HEK293 (cell line): ENCODE data around the gene FAM89B.

Experiments used
- CTCF ChIA-PET: fragments of 350-600 bp; formaldehyde crosslinking; extraction: SDS; loops from one replicate; lab custom pipeline; 2021; ENCODE audit warnings: antibody characterized with exemption; lab: Yijun Ruan, JAX
- POLR2A ChIA-PET: fragments of 300-600 bp; formaldehyde crosslinking; extraction: SDS; loops from one replicate; lab custom pipeline; 2020; ENCODE audit warnings: antibody characterized with exemption, inconsistent platforms; lab: Yijun Ruan, JAX
- H3K27ac ChIP-seq: fragments of 200-500 bp; sonication (Bioruptor generic); 2 replicates; pipeline ENCODE4 v1.5.1; 2014; ENCODE audit warnings: low read depth, low read length, control low read depth, inconsistent platforms; ENCODE audit errors: extremely low read depth
- H3K36me3 ChIP-seq, 2 experiments: fragments of 200-500 bp in 1 of 2; sonication (Bioruptor generic) in 1 of 2; 1 replicate in 1 of 2; 2 replicates in 1 of 2; pipeline ENCODE4 v1.5.1; 2014 to 2017; ENCODE audit warnings: inconsistent platforms in 2 of 2, low read length in 2 of 2; ENCODE audit not compliant: control insufficient read depth in 2 of 2, insufficient read depth in 1 of 2
- H3K4me1 ChIP-seq: fragments of 200-500 bp; sonication (Bioruptor generic); 2 replicates; pipeline ENCODE4 v1.5.1; 2014; ENCODE audit warnings: mild to moderate bottlenecking, low read length, inconsistent platforms; ENCODE audit not compliant: control insufficient read depth, insufficient read depth
- H3K4me3 ChIP-seq: 2 replicates; pipeline ENCODE4 v1.5.1; 2011; ENCODE audit warnings: low read depth, mild to moderate bottlenecking, control low read depth, low read length, moderate library complexity
- H3K9me3 ChIP-seq: fragments of 200-500 bp; sonication (Bioruptor generic); 2 replicates; pipeline ENCODE4 v1.5.1; 2014; ENCODE audit warnings: low read depth, low read length, inconsistent platforms; ENCODE audit not compliant: control insufficient read depth, insufficient read depth
- GLIS1 ChIP-seq: fragments of 450-650 bp; formaldehyde crosslinking; IDR thresholded peaks from 2 replicates; pipeline ENCODE4 v1.5.1; 2016; ENCODE audit warnings: missing biosample characterization, missing genetic modification characterization
- GLIS2 ChIP-seq: fragments of 450-650 bp; formaldehyde crosslinking; IDR thresholded peaks from 2 replicates; pipeline ENCODE4 v1.5.1; 2016; ENCODE audit warnings: missing biosample characterization, missing genetic modification characterization
- KLF1 ChIP-seq: fragments of 450-650 bp; formaldehyde crosslinking; IDR thresholded peaks from 2 replicates; pipeline ENCODE4 v1.5.1; 2016; ENCODE audit warnings: missing biosample characterization, missing genetic modification characterization
- ZBTB8A ChIP-seq: fragments of 450-650 bp; formaldehyde crosslinking; IDR thresholded peaks from 2 replicates; pipeline ENCODE4 v1.5.1; 2016; ENCODE audit warnings: missing biosample characterization, missing genetic modification characterization
- ZFP69B ChIP-seq: fragments of 450-650 bp; formaldehyde crosslinking; IDR thresholded peaks from 2 replicates; pipeline ENCODE4 v1.5.1; 2016; ENCODE audit warnings: missing biosample characterization, missing genetic modification characterization
- ZIC2 ChIP-seq: fragments of 450-650 bp; formaldehyde crosslinking; IDR thresholded peaks from 2 replicates; pipeline ENCODE4 v1.5.1; 2016; ENCODE audit warnings: missing biosample characterization, missing genetic modification characterization
- ZNF335 ChIP-seq: fragments of 450-650 bp; formaldehyde crosslinking; conservative IDR thresholded peaks from 2 replicates; pipeline ENCODE4 v1.5.1; 2016; ENCODE audit warnings: missing biosample characterization, missing genetic modification characterization
- ZNF394 ChIP-seq: fragments of 450-650 bp; formaldehyde crosslinking; IDR thresholded peaks from 2 replicates; pipeline ENCODE4 v1.5.1; 2016; ENCODE audit warnings: missing biosample characterization, missing genetic modification characterization, mild to moderate bottlenecking, moderate library complexity, borderline replicate concordance
- ZNF600 ChIP-seq: fragments of 450-650 bp; formaldehyde crosslinking; IDR thresholded peaks from 2 replicates; pipeline ENCODE4 v1.5.1; 2016; ENCODE audit warnings: missing biosample characterization, missing genetic modification characterization
- ZNF76 ChIP-seq: fragments of 450-650 bp; formaldehyde crosslinking; IDR thresholded peaks from 2 replicates; pipeline ENCODE4; 2016; ENCODE audit warnings: low read depth, missing biosample characterization, missing genetic modification characterization, borderline replicate concordance
- TF ChIP-seq, protein P1 (sequence below): fragments of 450-650 bp; formaldehyde crosslinking; IDR thresholded peaks from 2 replicates; pipeline ENCODE4 v1.5.1; 2016; ENCODE audit warnings: missing biosample characterization, missing genetic modification characterization
- TF ChIP-seq, protein P2 (sequence below): fragments of 450-650 bp; formaldehyde crosslinking; IDR thresholded peaks from 2 replicates; pipeline ENCODE4 v1.5.1; 2016; ENCODE audit warnings: missing biosample characterization, missing genetic modification characterization
- TF ChIP-seq, protein P3 (sequence below): fragments of 450-650 bp; formaldehyde crosslinking; IDR thresholded peaks from 2 replicates; pipeline ENCODE4 v1.5.1; 2016; ENCODE audit warnings: missing biosample characterization, missing genetic modification characterization
- TF ChIP-seq, protein P4 (sequence below): fragments of 450-650 bp; formaldehyde crosslinking; IDR thresholded peaks from 2 replicates; pipeline ENCODE4 v1.5.1; 2016; ENCODE audit warnings: missing biosample characterization, missing genetic modification characterization
- TF ChIP-seq, protein P5 (sequence below): fragments of 450-650 bp; formaldehyde crosslinking; IDR thresholded peaks from 2 replicates; pipeline ENCODE4 v1.5.1; 2017; ENCODE audit warnings: missing biosample characterization, missing genetic modification characterization

Gene FAM89B

DNA sequence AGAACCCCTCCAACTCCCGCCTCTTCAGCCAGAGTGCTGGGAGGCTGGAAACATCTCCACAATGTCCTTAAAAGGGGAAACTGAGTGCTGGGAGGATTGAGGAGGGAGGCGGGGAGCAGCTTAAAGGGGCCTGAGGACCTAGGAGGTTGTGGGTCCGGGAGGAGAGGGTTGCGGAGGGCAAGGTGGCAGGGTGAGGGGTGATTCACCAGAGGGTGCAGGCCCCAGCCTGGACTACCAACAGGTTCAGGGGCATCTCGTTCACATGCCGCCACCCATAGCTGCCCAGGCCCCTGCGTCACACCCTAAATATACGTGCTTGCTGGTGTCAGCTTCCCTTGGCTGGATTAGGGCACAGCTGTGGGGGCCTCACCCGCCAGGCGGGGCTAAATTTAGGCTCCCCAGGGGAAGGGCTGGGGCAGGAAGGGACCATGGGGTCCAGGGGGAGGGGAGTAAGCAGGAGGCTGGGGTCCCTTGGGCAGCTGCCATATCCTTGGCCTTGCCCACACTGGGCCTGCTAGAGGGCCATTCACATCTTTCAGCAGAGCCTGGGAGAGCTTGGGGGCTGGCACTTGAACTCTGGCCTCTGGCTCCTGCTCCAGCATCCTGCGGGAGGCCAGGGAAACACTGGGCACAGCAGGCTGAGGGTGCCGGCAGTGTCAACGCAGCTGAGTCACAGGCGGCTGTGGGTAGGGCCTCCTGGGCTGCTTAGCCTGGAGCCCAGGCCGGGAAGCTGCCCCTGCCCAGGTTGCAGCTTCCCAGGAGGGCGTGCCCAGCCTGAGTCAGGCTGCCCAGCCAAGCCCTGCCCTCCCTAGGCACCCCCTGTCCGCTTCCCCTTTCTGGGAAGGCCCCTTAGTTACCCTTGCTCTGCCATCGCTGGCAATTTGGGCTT, 4.8 kb downstream of the FAM89B start:
- POLR2A ChIA-PET, result interaction anchor here (0.6 to 1.3 kb wide), 3 partner anchors 10 to 168 kb away, joined by 3 to 4 read pairs (median 3); no protein-coding TSS in a partner anchor

More for the DNA sequence above, 4.8 kb downstream of the FAM89B start:
- TF ChIP-seq KLF1 (tag by site-specific recombination) (peak; percentile 92), ZNF600 (tag by site-specific recombination) (peak; percentile 48; the same call in 1 of the 2 replicates), ZFP69B (tag by site-specific recombination) (0 out of 2 replicates have a peak, but pooled peaks have one; percentile 22), ZBTB8A (peak; percentile 41; the same call in 1 of the 2 replicates), ZIC2 (tag by site-specific recombination) (peak; percentile 92), ZNF76 (tag by site-specific recombination) (no peak), ZNF394 (tag by site-specific recombination) (no peak), GLIS1 (tag by site-specific recombination) (peak; percentile 77), GLIS2 (tag by site-specific recombination) (peak; percentile 52; the same call in 1 of the 2 replicates), ZNF335 (tag by site-specific recombination) (peak; percentile 32; the same call in 1 of the 2 replicates)
- TF ChIP-seq, protein P1, sequence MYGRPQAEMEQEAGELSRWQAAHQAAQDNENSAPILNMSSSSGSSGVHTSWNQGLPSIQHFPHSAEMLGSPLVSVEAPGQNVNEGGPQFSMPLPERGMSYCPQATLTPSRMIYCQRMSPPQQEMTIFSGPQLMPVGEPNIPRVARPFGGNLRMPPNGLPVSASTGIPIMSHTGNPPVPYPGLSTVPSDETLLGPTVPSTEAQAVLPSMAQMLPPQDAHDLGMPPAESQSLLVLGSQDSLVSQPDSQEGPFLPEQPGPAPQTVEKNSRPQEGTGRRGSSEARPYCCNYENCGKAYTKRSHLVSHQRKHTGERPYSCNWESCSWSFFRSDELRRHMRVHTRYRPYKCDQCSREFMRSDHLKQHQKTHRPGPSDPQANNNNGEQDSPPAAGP (tag by site-specific recombination), result peak; percentile 70; the same call in 1 of the 2 replicates
- TF ChIP-seq, protein P2, sequence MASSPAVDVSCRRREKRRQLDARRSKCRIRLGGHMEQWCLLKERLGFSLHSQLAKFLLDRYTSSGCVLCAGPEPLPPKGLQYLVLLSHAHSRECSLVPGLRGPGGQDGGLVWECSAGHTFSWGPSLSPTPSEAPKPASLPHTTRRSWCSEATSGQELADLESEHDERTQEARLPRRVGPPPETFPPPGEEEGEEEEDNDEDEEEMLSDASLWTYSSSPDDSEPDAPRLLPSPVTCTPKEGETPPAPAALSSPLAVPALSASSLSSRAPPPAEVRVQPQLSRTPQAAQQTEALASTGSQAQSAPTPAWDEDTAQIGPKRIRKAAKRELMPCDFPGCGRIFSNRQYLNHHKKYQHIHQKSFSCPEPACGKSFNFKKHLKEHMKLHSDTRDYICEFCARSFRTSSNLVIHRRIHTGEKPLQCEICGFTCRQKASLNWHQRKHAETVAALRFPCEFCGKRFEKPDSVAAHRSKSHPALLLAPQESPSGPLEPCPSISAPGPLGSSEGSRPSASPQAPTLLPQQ (tag by site-specific recombination), result peak; percentile 76
- TF ChIP-seq, protein P3, sequence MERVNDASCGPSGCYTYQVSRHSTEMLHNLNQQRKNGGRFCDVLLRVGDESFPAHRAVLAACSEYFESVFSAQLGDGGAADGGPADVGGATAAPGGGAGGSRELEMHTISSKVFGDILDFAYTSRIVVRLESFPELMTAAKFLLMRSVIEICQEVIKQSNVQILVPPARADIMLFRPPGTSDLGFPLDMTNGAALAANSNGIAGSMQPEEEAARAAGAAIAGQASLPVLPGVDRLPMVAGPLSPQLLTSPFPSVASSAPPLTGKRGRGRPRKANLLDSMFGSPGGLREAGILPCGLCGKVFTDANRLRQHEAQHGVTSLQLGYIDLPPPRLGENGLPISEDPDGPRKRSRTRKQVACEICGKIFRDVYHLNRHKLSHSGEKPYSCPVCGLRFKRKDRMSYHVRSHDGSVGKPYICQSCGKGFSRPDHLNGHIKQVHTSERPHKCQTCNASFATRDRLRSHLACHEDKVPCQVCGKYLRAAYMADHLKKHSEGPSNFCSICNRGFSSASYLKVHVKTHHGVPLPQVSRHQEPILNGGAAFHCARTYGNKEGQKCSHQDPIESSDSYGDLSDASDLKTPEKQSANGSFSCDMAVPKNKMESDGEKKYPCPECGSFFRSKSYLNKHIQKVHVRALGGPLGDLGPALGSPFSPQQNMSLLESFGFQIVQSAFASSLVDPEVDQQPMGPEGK (tag by site-specific recombination), result 0 out of 2 replicates have a peak, but pooled peaks have one; percentile 12
- TF ChIP-seq, protein P4, sequence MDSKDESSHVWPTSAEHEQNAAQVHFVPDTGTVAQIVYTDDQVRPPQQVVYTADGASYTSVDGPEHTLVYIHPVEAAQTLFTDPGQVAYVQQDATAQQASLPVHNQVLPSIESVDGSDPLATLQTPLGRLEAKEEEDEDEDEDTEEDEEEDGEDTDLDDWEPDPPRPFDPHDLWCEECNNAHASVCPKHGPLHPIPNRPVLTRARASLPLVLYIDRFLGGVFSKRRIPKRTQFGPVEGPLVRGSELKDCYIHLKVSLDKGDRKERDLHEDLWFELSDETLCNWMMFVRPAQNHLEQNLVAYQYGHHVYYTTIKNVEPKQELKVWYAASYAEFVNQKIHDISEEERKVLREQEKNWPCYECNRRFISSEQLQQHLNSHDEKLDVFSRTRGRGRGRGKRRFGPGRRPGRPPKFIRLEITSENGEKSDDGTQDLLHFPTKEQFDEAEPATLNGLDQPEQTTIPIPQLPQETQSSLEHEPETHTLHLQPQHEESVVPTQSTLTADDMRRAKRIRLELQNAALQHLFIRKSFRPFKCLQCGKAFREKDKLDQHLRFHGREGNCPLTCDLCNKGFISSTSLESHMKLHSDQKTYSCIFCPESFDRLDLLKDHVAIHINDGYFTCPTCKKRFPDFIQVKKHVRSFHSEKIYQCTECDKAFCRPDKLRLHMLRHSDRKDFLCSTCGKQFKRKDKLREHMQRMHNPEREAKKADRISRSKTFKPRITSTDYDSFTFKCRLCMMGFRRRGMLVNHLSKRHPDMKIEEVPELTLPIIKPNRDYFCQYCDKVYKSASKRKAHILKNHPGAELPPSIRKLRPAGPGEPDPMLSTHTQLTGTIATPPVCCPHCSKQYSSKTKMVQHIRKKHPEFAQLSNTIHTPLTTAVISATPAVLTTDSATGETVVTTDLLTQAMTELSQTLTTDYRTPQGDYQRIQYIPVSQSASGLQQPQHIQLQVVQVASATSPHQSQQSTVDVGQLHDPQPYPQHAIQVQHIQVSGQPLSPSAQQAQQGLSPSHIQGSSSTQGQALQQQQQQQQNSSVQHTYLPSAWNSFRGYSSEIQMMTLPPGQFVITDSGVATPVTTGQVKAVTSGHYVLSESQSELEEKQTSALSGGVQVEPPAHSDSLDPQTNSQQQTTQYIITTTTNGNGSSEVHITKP (tag by site-specific recombination), result peak; percentile 65
- TF ChIP-seq, protein P5, sequence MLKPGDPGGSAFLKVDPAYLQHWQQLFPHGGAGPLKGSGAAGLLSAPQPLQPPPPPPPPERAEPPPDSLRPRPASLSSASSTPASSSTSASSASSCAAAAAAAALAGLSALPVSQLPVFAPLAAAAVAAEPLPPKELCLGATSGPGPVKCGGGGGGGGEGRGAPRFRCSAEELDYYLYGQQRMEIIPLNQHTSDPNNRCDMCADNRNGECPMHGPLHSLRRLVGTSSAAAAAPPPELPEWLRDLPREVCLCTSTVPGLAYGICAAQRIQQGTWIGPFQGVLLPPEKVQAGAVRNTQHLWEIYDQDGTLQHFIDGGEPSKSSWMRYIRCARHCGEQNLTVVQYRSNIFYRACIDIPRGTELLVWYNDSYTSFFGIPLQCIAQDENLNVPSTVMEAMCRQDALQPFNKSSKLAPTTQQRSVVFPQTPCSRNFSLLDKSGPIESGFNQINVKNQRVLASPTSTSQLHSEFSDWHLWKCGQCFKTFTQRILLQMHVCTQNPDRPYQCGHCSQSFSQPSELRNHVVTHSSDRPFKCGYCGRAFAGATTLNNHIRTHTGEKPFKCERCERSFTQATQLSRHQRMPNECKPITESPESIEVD (tag by site-specific recombination), result no peak
- TF ChIP-seq, all 188 proteins: peak for 12
- CTCF ChIA-PET, result interaction anchor here (0.6 to 3.5 kb wide), 5 partner anchors 11 to 105 kb away, joined by 3 to 28 read pairs (median 4); partner anchors contain the start of gene KCNK7
- Histone ChIP-seq H3K27ac (no peak overlapping the region), H3K9me3 (no peaks in the 10 kb centered on the region), H3K4me3 (no peak overlapping the region), H3K36me3 (peaks cover 0 to 14% of the 10 kb centered on the region in 2 experiments; a peak in 1 of 3 replicates), H3K4me1 (peaks cover 9% of the 10 kb centered on the region; the same call in 1 of the 2 replicates)
